Endothelial cell of umbilical vein (primary cell): ENCODE data around the gene SCAF11.

Experiments used
- CTCF ChIP-seq, 2 donors: IDR thresholded peaks; 1 replicate in 1 of 2; 2 replicates in 1 of 2; pipeline ENCODE4 v1.5.1; 2011; ENCODE audit warnings: low read length in 2 of 2, mild to moderate bottlenecking in 2 of 2, moderate library complexity in 2 of 2, control low read depth in 1 of 2, inconsistent platforms in 1 of 2, low read depth in 1 of 2; ENCODE audit not compliant: insufficient read depth in 1 of 2; ENCODE audit errors: extremely low read depth in 1 of 2
- JUN ChIP-seq: IDR thresholded peaks from 2 replicates; pipeline ENCODE4 v1.6.1; 2011; ENCODE audit warnings: borderline replicate concordance, low read depth; ENCODE audit not compliant: insufficient read length, insufficient read depth
- MYC ChIP-seq: IDR thresholded peaks from one replicate; pipeline ENCODE4 v1.6.1; 2011; ENCODE audit warnings: mild to moderate bottlenecking, low read depth, low read length
- POLR2A ChIP-seq: IDR thresholded peaks from 2 replicates; pipeline ENCODE4 v1.6.1; 2012; ENCODE audit warnings: low read depth, mild to moderate bottlenecking, control low read depth, low read length
- POLR2AphosphoS5 ChIP-seq: IDR thresholded peaks from 2 replicates; pipeline ENCODE4 v1.6.1; 2012; ENCODE audit warnings: low read depth, mild to moderate bottlenecking, control low read depth, low read length, moderate library complexity; ENCODE audit not compliant: insufficient read depth

- TF ChIP-seq CTCF (IDR thresholded peaks at IDR 0.05; ENCODE audit: extremely low read depth in 1 of 2, insufficient read depth in 1 of 2, low read depth in 1 of 2, low read length in 2 of 2): no peak
- no peak for TF ChIP-seq POLR2A
- no peak for TF ChIP-seq MYC
- no peak for TF ChIP-seq POLR2AphosphoS5
- no peak for TF ChIP-seq JUN
Measured at GRCh38 chr12:45933504-45933903, 56.9 kb downstream of the SCAF11 start.
